Right lobe of liver (tissue), 4 donors: ENCODE measurements around the gene ADAMTSL2.

ENCODE experiments used
- POLR2A ChIP-seq: fragments of 450-650 bp; IDR thresholded peaks from one replicate; pipeline ENCODE4 v1.6.1; 2017; ENCODE audit warnings: antibody characterized with exemption, mild to moderate bottlenecking
- TF ChIP-seq, protein P1 (sequence below), 4 donors: fragments of 200-600 bp in 3 of 4; fragments of 450-650 bp in 1 of 4; IDR thresholded peaks; one replicate each; pipeline versions ENCODE4 v1.5.1 to v1.8.0; 2016 to 2022; ENCODE audit warnings: antibody characterized with exemption in 4 of 4, mild to moderate bottlenecking in 2 of 4
- donor health status: DM: no; HTN: no; CAD: no.
- donor health status: DM: no; HTN: no; CAD: no.
- donor health status: DM: no; HTN: yes; CAD: no.

DNA sequence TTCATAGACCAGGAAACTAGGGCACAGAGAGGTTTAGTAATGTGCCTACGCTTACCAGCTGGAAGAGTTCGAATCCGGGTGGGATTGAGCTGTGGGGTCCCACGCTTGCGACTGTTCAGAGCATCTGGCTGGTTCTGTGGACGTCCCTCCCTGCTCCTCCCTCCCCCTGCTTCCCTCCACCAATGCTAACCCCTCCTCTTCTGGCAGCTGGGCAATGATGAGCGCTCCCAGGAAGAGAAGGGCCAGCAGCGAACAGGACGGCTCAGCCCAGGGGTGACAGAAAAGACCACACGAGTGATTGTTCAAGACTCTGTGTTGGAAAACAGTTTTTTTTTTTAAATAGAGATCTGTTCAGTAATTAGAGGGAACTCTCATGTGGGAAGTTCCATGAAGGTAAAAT lies 67.8 kb downstream of the ADAMTSL2 start:
- TF ChIP-seq, protein P1, sequence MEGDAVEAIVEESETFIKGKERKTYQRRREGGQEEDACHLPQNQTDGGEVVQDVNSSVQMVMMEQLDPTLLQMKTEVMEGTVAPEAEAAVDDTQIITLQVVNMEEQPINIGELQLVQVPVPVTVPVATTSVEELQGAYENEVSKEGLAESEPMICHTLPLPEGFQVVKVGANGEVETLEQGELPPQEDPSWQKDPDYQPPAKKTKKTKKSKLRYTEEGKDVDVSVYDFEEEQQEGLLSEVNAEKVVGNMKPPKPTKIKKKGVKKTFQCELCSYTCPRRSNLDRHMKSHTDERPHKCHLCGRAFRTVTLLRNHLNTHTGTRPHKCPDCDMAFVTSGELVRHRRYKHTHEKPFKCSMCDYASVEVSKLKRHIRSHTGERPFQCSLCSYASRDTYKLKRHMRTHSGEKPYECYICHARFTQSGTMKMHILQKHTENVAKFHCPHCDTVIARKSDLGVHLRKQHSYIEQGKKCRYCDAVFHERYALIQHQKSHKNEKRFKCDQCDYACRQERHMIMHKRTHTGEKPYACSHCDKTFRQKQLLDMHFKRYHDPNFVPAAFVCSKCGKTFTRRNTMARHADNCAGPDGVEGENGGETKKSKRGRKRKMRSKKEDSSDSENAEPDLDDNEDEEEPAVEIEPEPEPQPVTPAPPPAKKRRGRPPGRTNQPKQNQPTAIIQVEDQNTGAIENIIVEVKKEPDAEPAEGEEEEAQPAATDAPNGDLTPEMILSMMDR (IDR thresholded peaks at IDR 0.05) = no peak
- no peak for TF ChIP-seq POLR2A
